SKM-1 (cell line): ENCODE results near the gene ACAP1.

Source experiments
- DNase-seq: peaks from one replicate; lab custom pipeline; 2025; ENCODE audit not compliant: unreplicated experiment; lab: John Stamatoyannopoulos, UW

ACAP1 gene

GRCh38 chr17:7336240-7337175, at the start of gene ACAP1:
ACAP1 (plus strand) TSS chr17:7336529; CDS start chr17:7336735, 206 bp downstream.
- DNase-seq, result no peak

GRCh38 chr17:7289256-7290032, 46.9 kb upstream of the ACAP1 start:
- DNase-seq, result no peak

- no peak for DNase-seq
Measured at GRCh38 chr17:7290166-7290565, 46.2 kb upstream of the ACAP1 start.

GRCh38 chr17:7290685-7291084, 45.6 kb upstream of the ACAP1 start:
- DNase-seq, result no peak

- DNase-seq, result no peak
Measured at GRCh38 chr17:7292194-7292593, 44.1 kb upstream of the ACAP1 start.

- no peak for DNase-seq
Measured at GRCh38 chr17:7292729-7293128, 43.6 kb upstream of the ACAP1 start.

GRCh38 chr17:7293159-7293558, 43.2 kb upstream of the ACAP1 start:
- no peak for DNase-seq

GRCh38 chr17:7293816-7294613, 42.3 kb upstream of the ACAP1 start:
- no peak for DNase-seq

GRCh38 chr17:7294614-7295153, 41.6 kb upstream of the ACAP1 start, which contains the start of gene YBX2:
YBX2 (minus strand) TSS chr17:7294639; CDS start chr17:7294500, 139 bp downstream.
- DNase-seq, result peak; percentile 40

GRCh38 chr17:7295230-7296180, 40.8 kb upstream of the ACAP1 start:
- DNase-seq, result no peak

- no peak for DNase-seq
Measured at GRCh38 chr17:7296189-7296861, 40.0 kb upstream of the ACAP1 start.

- DNase-seq, result no peak
Measured at GRCh38 chr17:7304179-7304578, 32.1 kb upstream of the ACAP1 start.

GRCh38 chr17:7306911-7307685, 29.2 kb upstream of the ACAP1 start, which contains the start of gene EIF5A:
EIF5A (plus strand) TSS chr17:7307628; CDS start chr17:7309636, 2,008 bp downstream.
- peak; percentile 93 for DNase-seq

GRCh38 chr17:7307686-7308624, 28.4 kb upstream of the ACAP1 start:
- DNase-seq, result no peak

- peak; percentile 19 for DNase-seq
Measured at GRCh38 chr17:7308625-7309433, 27.5 kb upstream of the ACAP1 start.

GRCh38 chr17:7309628-7310027, 26.7 kb upstream of the ACAP1 start:
- DNase-seq, result no peak
